HG03342 (cell line): Measurements from ENCODE around the gene IL1RL1.

ENCODE experiments used
- ATAC-seq: cut with Tn5 transposase; IDR thresholded peaks from one replicate; pipeline ENCODE4 v1.9.1; 2021; ENCODE audit warnings: mild to moderate bottlenecking, moderate library complexity; ENCODE audit not compliant: unreplicated experiment

IL1RL1 gene

GRCh38 chr2:102310964-102311640 is at the start of gene IL1RL1:
TSS of gene IL1RL1 (plus strand) at chr2:102311563. CDS start at chr2:102338265, 26,702 bp downstream.
- no peak for ATAC-seq

GRCh38 chr2:102262216-102263129 is 48.9 kb upstream of the IL1RL1 start:
- ATAC-seq: no peak

GRCh38 chr2:102264952-102265351 is 46.4 kb upstream of the IL1RL1 start:
- no peak for ATAC-seq

- no peak for ATAC-seq
Measured at GRCh38 chr2:102266204-102266603, 45.2 kb upstream of the IL1RL1 start.

- no peak for ATAC-seq
Measured at GRCh38 chr2:102267774-102268173, 43.6 kb upstream of the IL1RL1 start.

GRCh38 chr2:102268510-102269199 is 42.7 kb upstream of the IL1RL1 start:
- no peak for ATAC-seq

- ATAC-seq: no peak
Measured at GRCh38 chr2:102269200-102269524, 42.2 kb upstream of the IL1RL1 start.

GRCh38 chr2:102271844-102272243 is 39.5 kb upstream of the IL1RL1 start:
- ATAC-seq: no peak

- no peak for ATAC-seq
Measured at GRCh38 chr2:102273619-102274211, 37.6 kb upstream of the IL1RL1 start.

- no peak for ATAC-seq
Measured at GRCh38 chr2:102276549-102277201, 34.7 kb upstream of the IL1RL1 start.

- no peak for ATAC-seq
Measured at GRCh38 chr2:102277202-102277700, 34.1 kb upstream of the IL1RL1 start.

GRCh38 chr2:102278720-102279390 is 32.5 kb upstream of the IL1RL1 start:
- no peak for ATAC-seq

GRCh38 chr2:102279391-102279735 is 32.0 kb upstream of the IL1RL1 start:
- ATAC-seq: no peak

- no peak for ATAC-seq
Measured at GRCh38 chr2:102282678-102283091, 28.7 kb upstream of the IL1RL1 start.

- no peak for ATAC-seq
Measured at GRCh38 chr2:102283996-102284395, 27.4 kb upstream of the IL1RL1 start.

GRCh38 chr2:102284611-102285010 is 26.8 kb upstream of the IL1RL1 start:
- ATAC-seq: no peak

- no peak for ATAC-seq
Measured at GRCh38 chr2:102285368-102285767, 26.0 kb upstream of the IL1RL1 start.

- no peak for ATAC-seq
Measured at GRCh38 chr2:102286041-102286440, 25.3 kb upstream of the IL1RL1 start.

- ATAC-seq: no peak
Measured at GRCh38 chr2:102289129-102289528, 22.2 kb upstream of the IL1RL1 start.

- ATAC-seq: no peak
Measured at GRCh38 chr2:102290594-102290993, 20.8 kb upstream of the IL1RL1 start.
